Parathyroid adenoma (tissue), 2 donors: ENCODE measurements around the gene MYO3B.

ENCODE experiments used
- H2AFZ ChIP-seq: fragments of 300-600 bp; sonication (generic); one replicate; pipeline ENCODE4 v1.7.0; 2017; ENCODE audit warnings: antibody characterized with exemption, mild to moderate bottlenecking
- H3K27ac ChIP-seq: fragments of 300-600 bp; sonication (generic); one replicate; pipeline ENCODE4 v1.7.0; 2017
- H3K27me3 ChIP-seq: fragments of 300-600 bp; sonication (generic); one replicate; pipeline ENCODE4 v1.7.0; 2017; ENCODE audit warnings: low read length; ENCODE audit not compliant: control insufficient read depth, insufficient read depth
- H3K36me3 ChIP-seq: fragments of 300-600 bp; sonication (generic); one replicate; pipeline ENCODE4 v1.7.0; 2017; ENCODE audit warnings: low read length; ENCODE audit not compliant: control insufficient read depth, insufficient read depth
- H3K4me1 ChIP-seq: fragments of 300-600 bp; sonication (generic); one replicate; pipeline ENCODE4 v1.7.0; 2017; ENCODE audit warnings: control low read depth
- H3K4me2 ChIP-seq: fragments of 300-600 bp; sonication (generic); one replicate; pipeline ENCODE4 v1.7.0; 2017; ENCODE audit warnings: low read length
- H3K4me3 ChIP-seq: fragments of 300-600 bp; sonication (generic); one replicate; pipeline ENCODE4 v1.7.0; 2017; ENCODE audit warnings: low read depth, low read length
- H3K79me2 ChIP-seq: fragments of 300-600 bp; sonication (generic); one replicate; pipeline ENCODE4 v1.7.0; 2017; ENCODE audit warnings: control low read depth
- H3K9ac ChIP-seq: fragments of 300-600 bp; sonication (generic); one replicate; pipeline ENCODE4 v1.7.0; 2017; ENCODE audit warnings: mild to moderate bottlenecking
- H3K9me3 ChIP-seq: fragments of 300-600 bp; sonication (generic); one replicate; pipeline ENCODE4 v1.7.0; 2017; ENCODE audit warnings: low read length; ENCODE audit not compliant: control insufficient read depth
- CTCF ChIP-seq: fragments of 300-600 bp; sonication (generic); IDR thresholded peaks from one replicate; pipeline ENCODE4 v1.7.0; 2017; ENCODE audit warnings: antibody characterized with exemption, mild to moderate bottlenecking
- donor health status: primary hyperparathyroidism.

The MYO3B gene

DNA sequence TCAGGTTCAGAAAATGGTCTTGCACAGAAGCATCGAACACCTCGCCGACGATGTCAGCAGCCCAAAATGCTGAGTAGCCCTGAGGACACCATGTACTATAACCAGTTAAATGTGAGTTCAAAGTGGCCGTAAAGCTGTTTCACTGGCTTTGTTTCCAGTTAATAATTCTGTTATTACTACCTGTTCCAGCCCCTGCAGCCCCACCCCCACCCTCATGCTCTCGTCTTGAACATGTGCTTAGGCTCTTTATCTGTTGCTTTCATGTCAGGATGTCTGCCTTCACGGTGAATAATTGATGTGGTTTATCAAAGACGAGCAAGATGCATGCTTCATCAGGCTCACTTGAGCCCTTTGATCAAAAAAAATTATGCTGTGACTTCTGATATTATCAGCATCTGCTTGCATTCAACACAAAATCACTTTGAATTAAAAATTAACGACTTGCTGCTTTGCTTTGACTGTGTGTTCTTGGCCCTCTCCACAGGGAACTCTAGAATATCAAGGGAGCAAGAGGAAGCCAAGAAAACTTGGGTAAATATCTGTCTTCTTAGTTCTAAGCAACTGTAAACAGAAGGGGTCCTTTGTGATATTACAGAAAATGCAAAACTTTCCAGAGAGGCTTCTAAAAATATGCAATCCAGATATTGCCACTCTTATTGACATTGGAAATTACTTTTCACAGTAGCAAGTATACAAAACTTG is 473.8 kb downstream of the MYO3B start:
- no peak for TF ChIP-seq CTCF

GRCh38 chr2:170652637-170653417 is 474.9 kb downstream of the MYO3B start:
- TF ChIP-seq CTCF = no peak
- Histone ChIP-seq H3K9ac (no peak overlapping the region), H3K27ac (no peak overlapping the region), H3K4me1 (no peaks in the 10 kb centered on the region), H3K4me2 (no peak overlapping the region), H2AFZ (no peak overlapping the region), H3K9me3 (no peaks in the 10 kb centered on the region), H3K27me3 (no peaks in the 10 kb centered on the region), H3K36me3 (no peaks in the 10 kb centered on the region), H3K79me2 (no peaks in the 10 kb centered on the region), H3K4me3 (no peak overlapping the region)

More for the DNA sequence above, 473.8 kb downstream of the MYO3B start:
- no peak overlapping the region for H2AFZ ChIP-seq
- H3K4me1 ChIP-seq = no peaks in the 10 kb centered on the region
- H3K4me2 ChIP-seq = no peak overlapping the region
- H3K9me3 ChIP-seq = no peaks in the 10 kb centered on the region
- H3K36me3 ChIP-seq = no peaks in the 10 kb centered on the region
- H3K4me3 ChIP-seq = no peak overlapping the region
- no peak overlapping the region for H3K9ac ChIP-seq
- H3K27ac ChIP-seq = no peak overlapping the region
- H3K27me3 ChIP-seq = no peaks in the 10 kb centered on the region
- H3K79me2 ChIP-seq = no peaks in the 10 kb centered on the region

DNA sequence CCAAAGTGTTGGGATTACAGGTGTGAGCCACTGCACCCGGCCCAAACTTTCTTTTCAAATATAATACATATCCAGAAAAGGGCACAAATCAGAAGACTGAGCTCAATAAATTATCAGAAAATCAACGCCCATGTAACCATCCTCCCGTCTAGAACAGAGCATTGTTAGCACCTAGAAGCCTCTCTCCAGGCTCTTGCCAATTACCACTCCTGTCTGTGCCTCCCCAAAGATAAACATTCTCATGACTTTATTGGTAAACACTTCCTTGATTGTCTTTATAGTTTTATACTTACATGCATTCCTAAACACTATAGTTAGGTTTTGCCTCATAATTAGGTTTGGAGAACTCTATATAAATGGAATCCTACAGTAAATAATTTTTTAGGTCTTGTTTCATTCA is 478.7 kb downstream of the MYO3B start:
- H3K4me3 ChIP-seq = no peak overlapping the region
- H3K9me3 ChIP-seq = no peaks in the 10 kb centered on the region
- no peak overlapping the region for H3K9ac ChIP-seq
- no peak for TF ChIP-seq CTCF
- H3K36me3 ChIP-seq = no peaks in the 10 kb centered on the region
- no peaks in the 10 kb centered on the region for H3K4me1 ChIP-seq
- H2AFZ ChIP-seq = no peak overlapping the region
- no peaks in the 10 kb centered on the region for H3K27me3 ChIP-seq
- H3K79me2 ChIP-seq = no peaks in the 10 kb centered on the region
- no peak overlapping the region for H3K4me2 ChIP-seq
- no peak overlapping the region for H3K27ac ChIP-seq

DNA sequence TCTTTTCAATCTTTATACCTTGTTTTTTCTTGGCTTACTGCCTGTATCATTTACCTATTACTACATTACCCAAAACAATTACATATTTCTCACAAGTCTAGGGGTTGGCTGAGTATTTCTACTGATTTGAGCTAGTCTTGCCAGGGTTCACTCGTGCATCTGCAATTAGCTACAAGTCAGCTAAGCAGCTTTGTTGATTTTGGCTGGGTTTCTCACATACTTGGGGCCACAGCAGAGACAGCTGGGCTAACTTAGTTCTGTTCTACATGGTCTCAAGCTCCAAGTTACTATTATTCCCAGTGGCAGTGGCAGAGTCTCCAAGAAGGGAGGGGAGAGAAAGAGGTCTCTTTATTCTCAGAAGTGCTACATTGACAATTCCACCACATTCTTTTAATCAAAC is 482.5 kb downstream of the MYO3B start:
- Histone ChIP-seq H3K9me3 (no peaks in the 10 kb centered on the region), H3K4me2 (no peak overlapping the region), H3K27me3 (no peaks in the 10 kb centered on the region), H2AFZ (no peak overlapping the region), H3K79me2 (no peaks in the 10 kb centered on the region), H3K4me3 (no peak overlapping the region), H3K27ac (no peak overlapping the region), H3K4me1 (no peaks in the 10 kb centered on the region), H3K9ac (no peak overlapping the region), H3K36me3 (no peaks in the 10 kb centered on the region)
- TF ChIP-seq CTCF = no peak
